Right lobe of liver (tissue), 6 donors: ENCODE results near the gene C1orf185. TPM values are rescaled to one million over a fixed set of nuclear protein-coding genes. Genes with fewer than 3 reads are reported as not detected.

Source experiments
- ATAC-seq, 4 donors: fragments of 200-7000 bp; cut with Tn5 transposase; one replicate each; pipeline ENCODE4 v1.9.1; 2020; ENCODE audit warnings: mild to moderate bottlenecking in 4 of 4, moderate library complexity in 4 of 4
- DNase-seq, 3 donors: peaks; one replicate each; pipeline ENCODE4 v3.0.0-alpha.2; 2020
- H3K27ac ChIP-seq, 3 donors: fragments of 200-600 bp; one replicate each; pipeline ENCODE4 v1.8.0; 2022
- H3K27me3 ChIP-seq, 2 donors: fragments of 200-600 bp; one replicate each; pipeline ENCODE4 v1.8.0; 2022
- H3K36me3 ChIP-seq, 4 donors: fragments of 200-600 bp; sonication (generic) in 1 of 4; one replicate each; pipeline versions ENCODE4 v1.5.1 to v1.8.0; 2017 to 2022; ENCODE audit warnings: control low read depth in 1 of 4
- H3K4me1 ChIP-seq, 4 donors: fragments of 200-600 bp; sonication (generic) in 1 of 4; one replicate each; pipeline versions ENCODE4 v1.5.1 to v1.8.0; 2017 to 2022; ENCODE audit warnings: control low read depth in 1 of 4
- H3K4me3 ChIP-seq, 3 donors: fragments of 200-600 bp; one replicate each; pipeline ENCODE4 v1.8.0; 2022
- H3K9me3 ChIP-seq, 4 donors: fragments of 200-600 bp; sonication (generic) in 1 of 4; one replicate each; pipeline versions ENCODE4 v1.5.1 to v1.8.0; 2017 to 2022; ENCODE audit warnings: control low read depth in 1 of 4
- CTCF ChIP-seq, 4 donors: fragments of 200-600 bp in 3 of 4; fragments of 450-650 bp in 1 of 4; IDR thresholded peaks; one replicate each; pipeline versions ENCODE4 v1.5.1 to v1.8.0; 2016 to 2022; ENCODE audit warnings: antibody characterized with exemption in 4 of 4, mild to moderate bottlenecking in 2 of 4
- POLR2A ChIP-seq: fragments of 450-650 bp; IDR thresholded peaks from one replicate; pipeline ENCODE4 v1.6.1; 2017; ENCODE audit warnings: antibody characterized with exemption, mild to moderate bottlenecking
- WGBS: methylation state at CpG from one replicate; pipeline ENCODE4 v1.1.6; 2018; ENCODE audit warnings: low coverage, low lambda C conversion rate; ENCODE audit not compliant: insufficient coverage; ENCODE audit errors: missing lambda C conversion rate; 5-methylcytosine and 5-hydroxymethylcytosine counted together
- intact Hi-C, 2 donors: fragments of 100-400 bp; cut with DNase I; formaldehyde crosslinking; loops; one replicate each; pipeline versions ENCODE4 v1.11.2 to v1.14.1; 2022
- total RNA-seq, 6 experiments: library from RNA; depleted of rRNA in 2 of 6; stranded (reverse); fragments of >200 nt in 2 of 6; fragmentation: NEBNext Ultra II Directional in 3 of 6; extraction: Animal tissue kit (Norgen Biotek cat#: 25700) in 3 of 6; gene quantifications; one replicate each; pipeline versions ENCODE4 v1.1.0 to v1.2.4, GENCODE V29; 2016 to 2023
- donor health status: DM: no; HTN: yes; CAD: no.
- donor health status: DM: no; HTN: no; CAD: no.
- donor health status: DM: no; HTN: no; CAD: no.
- donor health status: DM: no; HTN: yes; CAD: no.
- donor health status: DM: no; HTN: yes; CAD: no.

C1orf185 gene
- total RNA-seq, 6 experiments from 2014 or later, result not detected

DNA sequence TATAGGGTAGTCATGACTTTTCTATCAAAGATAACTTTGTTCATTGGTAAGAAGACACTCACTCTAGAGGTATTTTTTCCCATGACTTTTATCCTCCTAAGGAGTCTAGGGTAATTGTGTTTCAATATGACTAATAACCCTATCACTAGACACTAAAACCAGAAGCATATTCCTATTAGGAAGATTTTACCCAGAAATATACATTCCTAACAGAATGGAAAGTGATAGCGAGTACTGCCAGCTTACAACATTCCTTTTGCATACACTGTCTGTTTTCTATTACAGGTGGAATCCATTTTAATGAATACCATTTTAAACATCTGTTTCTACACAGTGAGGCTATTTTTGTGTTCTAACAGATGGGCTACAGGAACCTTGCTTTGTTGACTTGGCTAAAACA is 31.4 kb upstream of the C1orf185 start:
- ATAC-seq, result no peak
- no peak for TF ChIP-seq POLR2A
- TF ChIP-seq CTCF (IDR thresholded peaks at IDR 0.05), result no peak
- no peaks in the 10 kb centered on the region for H3K36me3 ChIP-seq
- no peaks in the 10 kb centered on the region for H3K4me1 ChIP-seq
- intact Hi-C loops, result no loop called here
- no peak overlapping the region for H3K27ac ChIP-seq
- no peaks in the 10 kb centered on the region for H3K9me3 ChIP-seq
- DNase-seq, result no peak
- H3K4me3 ChIP-seq, result no peak overlapping the region
- 78% methylated on average over 1 of the region's 1 CpG for WGBS
- no peaks in the 10 kb centered on the region for H3K27me3 ChIP-seq

DNA sequence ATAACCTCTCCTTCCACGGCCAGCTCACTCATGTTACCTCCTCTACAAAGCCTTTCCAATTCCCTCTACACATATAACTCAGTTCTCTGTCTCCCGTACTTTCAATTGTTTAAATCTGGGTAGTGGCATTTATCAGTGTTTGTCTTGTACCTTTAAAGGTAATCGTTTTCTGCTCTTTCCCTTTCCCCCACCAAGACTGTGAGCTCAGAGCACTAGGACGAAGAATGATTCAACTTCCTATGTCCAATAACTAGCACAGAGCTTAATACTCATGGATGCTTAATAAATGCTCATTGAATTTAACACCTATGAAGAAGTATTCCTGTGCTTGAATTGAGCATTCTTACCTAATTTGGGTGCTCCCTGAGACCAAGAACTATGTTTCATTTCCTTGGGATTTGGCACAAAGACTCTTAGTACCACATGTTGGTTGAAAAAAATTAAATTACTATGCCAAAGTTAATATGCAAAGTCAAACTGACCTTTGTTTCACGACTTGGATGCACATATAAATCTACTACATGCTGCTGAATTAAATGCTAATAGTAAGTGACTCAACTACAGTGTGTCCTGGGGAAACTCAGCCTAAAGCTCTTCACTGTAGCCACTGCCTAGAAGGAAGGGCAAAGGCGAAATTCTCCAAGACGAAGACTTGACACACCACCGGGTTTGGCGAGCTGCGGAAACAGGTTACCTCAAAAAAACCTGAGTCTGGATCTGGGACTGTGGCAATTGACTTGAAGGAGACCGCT is 30.6 kb upstream of the C1orf185 start:
- Histone ChIP-seq H3K27ac (no peak overlapping the region), H3K9me3 (no peaks in the 10 kb centered on the region), H3K36me3 (no peaks in the 10 kb centered on the region), H3K27me3 (no peaks in the 10 kb centered on the region), H3K4me3 (no peak overlapping the region), H3K4me1 (no peaks in the 10 kb centered on the region)
- DNase-seq (no peak), ATAC-seq (no peak)
- 78% methylated on average over 10 of the region's 11 CpGs for WGBS
- no peak for TF ChIP-seq CTCF (IDR thresholded peaks at IDR 0.05)
- no peak for TF ChIP-seq POLR2A
- intact Hi-C loops, result no loop called here

DNA sequence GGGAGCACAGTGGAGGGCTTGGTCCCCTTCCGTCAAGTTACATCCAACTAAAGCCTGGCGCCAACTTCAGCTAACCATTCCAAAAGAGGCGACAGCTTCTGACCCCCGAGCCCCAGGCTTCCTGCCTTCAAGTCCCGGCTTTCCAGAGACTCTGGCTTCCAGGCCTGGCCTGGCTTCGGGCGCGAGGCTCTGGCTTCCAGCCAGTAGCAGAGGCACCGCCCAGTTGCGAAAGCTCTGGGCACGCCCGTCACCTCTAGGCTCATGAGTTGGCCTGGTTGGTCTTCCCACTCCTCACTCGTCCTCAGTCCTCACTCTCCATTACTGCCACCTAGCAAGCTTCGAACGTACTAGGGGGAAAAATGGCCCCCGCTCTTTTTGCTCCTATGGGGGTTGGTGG is 30.0 kb upstream of the C1orf185 start:
- H3K27me3 ChIP-seq, result no peaks in the 10 kb centered on the region
- intact Hi-C loops, result no loop called here
- no peak overlapping the region for H3K27ac ChIP-seq
- H3K4me1 ChIP-seq, result no peaks in the 10 kb centered on the region
- no peak for TF ChIP-seq POLR2A
- TF ChIP-seq CTCF (IDR thresholded peaks at IDR 0.05), result no peak
- ATAC-seq (no peak), DNase-seq (no peak)
- WGBS, result 77% methylated on average over 10 of the region's 16 CpGs
- H3K36me3 ChIP-seq, result no peaks in the 10 kb centered on the region
- no peaks in the 10 kb centered on the region for H3K9me3 ChIP-seq
- H3K4me3 ChIP-seq, result no peak overlapping the region

- Histone ChIP-seq H3K27me3 (no peaks in the 10 kb centered on the region), H3K4me1 (no peaks in the 10 kb centered on the region), H3K36me3 (no peaks in the 10 kb centered on the region), H3K27ac (no peak overlapping the region), H3K9me3 (no peaks in the 10 kb centered on the region), H3K4me3 (no peak overlapping the region)
- DNase-seq (no peak), ATAC-seq (no peak)
- intact Hi-C loops, result no loop called here
- no peak for TF ChIP-seq CTCF (IDR thresholded peaks at IDR 0.05)
- TF ChIP-seq POLR2A, result no peak
Observed at GRCh38 chr1:51072651-51073050, 29.4 kb upstream of the C1orf185 start.

GRCh38 chr1:51073456-51073855 is 28.6 kb upstream of the C1orf185 start:
- Histone ChIP-seq H3K4me1 (no peaks in the 10 kb centered on the region), H3K9me3 (no peaks in the 10 kb centered on the region), H3K36me3 (no peaks in the 10 kb centered on the region), H3K4me3 (no peak overlapping the region), H3K27me3 (no peaks in the 10 kb centered on the region), H3K27ac (no peak overlapping the region)
- 23% methylated on average over 1 of the region's 1 CpG for WGBS
- intact Hi-C loops, result no loop called here
- ATAC-seq (no peak), DNase-seq (no peak)
- TF ChIP-seq CTCF (IDR thresholded peaks at IDR 0.05) (no peak), POLR2A (no peak)
